HFF-Myc (cell line): ENCODE data around the gene NTN1.

Source experiments
- DNase-seq: peaks from one replicate; pipeline ENCODE4 v3.0.0-alpha.2; 2011; ENCODE audit warnings: low read depth; ENCODE audit errors: extremely low read depth
- H3K4me3 ChIP-seq: replicated peaks from 2 replicates; pipeline ENCODE4 v1.5.1; 2011; ENCODE audit warnings: low read depth, mild to moderate bottlenecking, control low read depth, low read length
- TF ChIP-seq, protein P1 (sequence below): IDR thresholded peaks from 2 replicates; pipeline ENCODE4 v1.5.1; 2012; ENCODE audit warnings: mild to moderate bottlenecking, low read depth, low read length, control low read depth; ENCODE audit errors: missing control alignments

The NTN1 gene

DNA sequence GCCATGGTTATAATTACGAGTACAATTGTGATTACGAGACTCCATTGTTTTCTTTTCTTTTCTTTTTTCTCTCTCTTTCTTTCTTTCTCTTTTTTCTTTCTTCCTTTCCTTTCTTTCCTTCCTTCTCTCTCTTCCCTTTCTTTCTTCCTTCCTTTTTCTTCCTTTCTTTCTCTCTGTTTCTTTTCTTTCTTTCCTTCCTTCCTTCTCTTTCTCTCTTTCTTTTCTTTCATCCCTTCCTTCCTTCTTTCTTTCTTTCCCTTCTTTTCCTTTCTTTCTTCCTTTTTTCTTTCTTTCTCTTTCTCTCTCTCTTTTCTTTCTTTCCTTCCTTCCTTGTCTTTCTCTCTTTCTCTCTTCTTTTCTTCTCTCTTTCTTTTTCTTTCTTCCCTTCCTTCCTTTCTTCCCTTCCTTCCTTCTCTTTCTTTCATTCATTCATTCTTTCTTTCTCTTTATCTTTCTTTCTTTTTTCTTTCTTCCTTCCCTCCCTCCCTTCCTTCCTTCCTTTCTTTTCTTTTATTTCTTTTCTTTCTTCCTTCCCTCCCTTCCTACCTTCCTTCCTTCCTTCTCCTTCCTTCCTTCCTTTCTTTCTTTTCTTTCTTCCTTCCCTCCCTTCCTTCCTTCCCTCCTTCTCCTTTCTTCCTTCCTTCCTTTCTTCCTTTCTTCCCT, 14.1 kb upstream of the NTN1 start:
- TF ChIP-seq, protein P1, sequence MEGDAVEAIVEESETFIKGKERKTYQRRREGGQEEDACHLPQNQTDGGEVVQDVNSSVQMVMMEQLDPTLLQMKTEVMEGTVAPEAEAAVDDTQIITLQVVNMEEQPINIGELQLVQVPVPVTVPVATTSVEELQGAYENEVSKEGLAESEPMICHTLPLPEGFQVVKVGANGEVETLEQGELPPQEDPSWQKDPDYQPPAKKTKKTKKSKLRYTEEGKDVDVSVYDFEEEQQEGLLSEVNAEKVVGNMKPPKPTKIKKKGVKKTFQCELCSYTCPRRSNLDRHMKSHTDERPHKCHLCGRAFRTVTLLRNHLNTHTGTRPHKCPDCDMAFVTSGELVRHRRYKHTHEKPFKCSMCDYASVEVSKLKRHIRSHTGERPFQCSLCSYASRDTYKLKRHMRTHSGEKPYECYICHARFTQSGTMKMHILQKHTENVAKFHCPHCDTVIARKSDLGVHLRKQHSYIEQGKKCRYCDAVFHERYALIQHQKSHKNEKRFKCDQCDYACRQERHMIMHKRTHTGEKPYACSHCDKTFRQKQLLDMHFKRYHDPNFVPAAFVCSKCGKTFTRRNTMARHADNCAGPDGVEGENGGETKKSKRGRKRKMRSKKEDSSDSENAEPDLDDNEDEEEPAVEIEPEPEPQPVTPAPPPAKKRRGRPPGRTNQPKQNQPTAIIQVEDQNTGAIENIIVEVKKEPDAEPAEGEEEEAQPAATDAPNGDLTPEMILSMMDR: no peak
- H3K4me3 ChIP-seq: no peak overlapping the region
- no peak for DNase-seq

GRCh38 chr17:9009096-9009495, 12.2 kb upstream of the NTN1 start:
- no peak overlapping the region for H3K4me3 ChIP-seq
- no peak for DNase-seq
- TF ChIP-seq, protein P1: no peak

GRCh38 chr17:9009737-9010136, 11.6 kb upstream of the NTN1 start:
- TF ChIP-seq, protein P1: no peak
- no peak overlapping the region for H3K4me3 ChIP-seq
- no peak for DNase-seq

- TF ChIP-seq, protein P1: no peak
- DNase-seq: no peak
- no peak overlapping the region for H3K4me3 ChIP-seq
Observed at GRCh38 chr17:9011001-9011400, 10.3 kb upstream of the NTN1 start.

DNA sequence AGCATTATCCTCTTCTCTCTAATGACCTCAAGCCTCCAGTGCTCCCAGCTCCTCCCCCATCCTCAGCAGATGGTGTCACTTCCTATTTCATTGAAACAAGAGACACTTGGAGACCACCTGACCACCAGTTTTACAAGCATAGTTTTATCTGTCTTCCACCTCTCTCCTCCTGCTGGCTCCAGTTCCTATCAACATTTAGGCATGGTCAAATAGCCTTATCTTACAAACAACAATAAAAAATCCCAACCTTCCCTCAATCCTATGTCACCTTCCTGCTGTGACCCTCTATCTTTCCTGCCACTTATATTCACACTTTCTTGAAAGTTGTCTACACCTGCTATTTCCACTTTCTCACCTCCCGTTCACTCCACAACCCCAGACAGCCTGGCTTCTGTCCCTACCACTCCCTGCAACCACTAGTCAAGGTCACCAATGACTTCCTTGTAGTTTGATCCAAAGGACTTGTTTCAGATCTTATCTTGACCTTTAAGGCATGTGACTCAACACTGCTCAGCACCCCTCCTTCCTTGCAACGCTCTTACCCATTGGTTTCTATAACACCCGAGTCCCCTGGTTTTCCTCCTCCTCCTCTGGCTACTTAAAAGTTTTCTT, 4.3 kb upstream of the NTN1 start:
- no peak for DNase-seq
- TF ChIP-seq, protein P1: no peak
- no peak overlapping the region for H3K4me3 ChIP-seq

DNA sequence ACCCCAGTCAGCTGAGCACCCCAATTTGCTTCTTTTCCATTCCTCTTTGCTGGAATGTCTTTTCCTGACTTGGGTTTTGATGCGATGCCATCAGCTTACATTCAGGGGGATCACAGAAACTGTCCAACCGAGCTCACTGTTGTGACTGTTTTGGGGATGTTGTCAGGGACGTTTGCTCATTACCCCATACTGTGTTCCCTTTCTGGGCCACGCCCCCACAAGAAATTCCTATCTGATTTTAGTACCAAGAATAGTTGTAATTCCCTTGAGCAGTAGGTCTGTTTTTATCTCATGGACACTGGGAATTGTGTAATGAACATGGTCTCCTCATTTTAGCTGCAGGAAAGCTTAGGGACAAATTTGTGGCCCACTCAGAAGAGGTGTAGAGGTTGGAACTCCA, 2.6 kb upstream of the NTN1 start:
- no peak overlapping the region for H3K4me3 ChIP-seq

More for the DNA sequence above, 2.6 kb upstream of the NTN1 start:
- TF ChIP-seq, protein P1: no peak
- DNase-seq: no peak
